Mucosa of rectum (tissue), 2 donors: ENCODE data around the gene MMP23B.

Experiments
- H3K27ac ChIP-seq, 2 donors: one replicate each; pipeline ENCODE4 v1.7.0; 2013; ENCODE audit warnings: inconsistent platforms in 2 of 2, low read depth in 2 of 2, low read length in 2 of 2
- H3K27me3 ChIP-seq, 2 donors: one replicate each; pipeline ENCODE4 v1.7.0; 2013; ENCODE audit warnings: low read length in 2 of 2; ENCODE audit not compliant: control insufficient read depth in 2 of 2, insufficient read depth in 2 of 2
- H3K36me3 ChIP-seq, 2 donors: one replicate each; pipeline ENCODE4 v1.7.0; 2013; ENCODE audit warnings: low read length in 2 of 2; ENCODE audit not compliant: control insufficient read depth in 2 of 2, insufficient read depth in 2 of 2
- H3K4me1 ChIP-seq, 2 donors: one replicate each; pipeline ENCODE4 v1.7.0; 2013; ENCODE audit warnings: low read length in 2 of 2, mild to moderate bottlenecking in 1 of 2; ENCODE audit not compliant: control insufficient read depth in 2 of 2, insufficient read depth in 2 of 2
- H3K4me3 ChIP-seq, 2 donors: one replicate each; pipeline ENCODE4 v1.7.0; 2013; ENCODE audit warnings: low read length in 2 of 2
- H3K9ac ChIP-seq, 2 donors: one replicate each; pipeline ENCODE4 v1.7.0; 2013; ENCODE audit warnings: low read length in 2 of 2, low read depth in 1 of 2, mild to moderate bottlenecking in 1 of 2
- H3K9me3 ChIP-seq, 2 donors: one replicate each; pipeline ENCODE4 v1.7.0; 2013; ENCODE audit warnings: low read length in 2 of 2; ENCODE audit not compliant: control insufficient read depth in 2 of 2
- donor health status: healthy.
- donor health status: Normal muscosa, but diverticular disease.

Gene MMP23B

DNA sequence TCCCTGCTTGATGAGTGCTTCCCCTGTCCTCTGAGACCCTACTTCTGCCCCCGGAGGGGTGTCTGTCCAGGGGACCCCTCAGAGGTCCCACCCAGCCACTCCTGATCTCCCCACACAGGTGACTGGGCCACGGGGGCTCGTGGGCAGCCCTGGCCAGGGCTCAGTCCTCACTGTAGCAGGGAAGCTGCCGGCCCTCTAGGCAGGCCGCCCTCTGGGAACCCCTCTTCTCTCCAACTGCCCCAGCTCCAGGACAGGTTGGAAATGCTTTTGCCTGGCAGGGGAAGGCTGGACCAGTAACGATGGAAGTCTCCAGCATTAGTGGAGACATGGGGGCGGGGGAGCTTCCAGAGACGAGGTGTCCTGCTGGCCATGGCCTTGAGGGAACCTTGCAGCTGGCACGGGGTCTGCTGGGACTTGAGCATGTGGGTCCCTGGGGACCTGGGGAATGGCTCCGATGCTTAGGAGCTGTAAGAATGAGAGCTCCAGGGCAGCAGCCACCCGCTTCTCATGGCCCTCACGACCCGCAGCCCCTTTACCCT lies 28.9 kb upstream of the MMP23B start:
- Histone ChIP-seq H3K9ac (no peak overlapping the region), H3K4me3 (no peak overlapping the region), H3K9me3 (no peaks in the 10 kb centered on the region), H3K4me1 (peaks cover 3 to 9% of the 10 kb centered on the region in 2 donors), H3K27ac (no peak overlapping the region), H3K27me3 (peaks cover 3 to 9% of the 10 kb centered on the region in 2 donors), H3K36me3 (no peaks in the 10 kb centered on the region)

DNA sequence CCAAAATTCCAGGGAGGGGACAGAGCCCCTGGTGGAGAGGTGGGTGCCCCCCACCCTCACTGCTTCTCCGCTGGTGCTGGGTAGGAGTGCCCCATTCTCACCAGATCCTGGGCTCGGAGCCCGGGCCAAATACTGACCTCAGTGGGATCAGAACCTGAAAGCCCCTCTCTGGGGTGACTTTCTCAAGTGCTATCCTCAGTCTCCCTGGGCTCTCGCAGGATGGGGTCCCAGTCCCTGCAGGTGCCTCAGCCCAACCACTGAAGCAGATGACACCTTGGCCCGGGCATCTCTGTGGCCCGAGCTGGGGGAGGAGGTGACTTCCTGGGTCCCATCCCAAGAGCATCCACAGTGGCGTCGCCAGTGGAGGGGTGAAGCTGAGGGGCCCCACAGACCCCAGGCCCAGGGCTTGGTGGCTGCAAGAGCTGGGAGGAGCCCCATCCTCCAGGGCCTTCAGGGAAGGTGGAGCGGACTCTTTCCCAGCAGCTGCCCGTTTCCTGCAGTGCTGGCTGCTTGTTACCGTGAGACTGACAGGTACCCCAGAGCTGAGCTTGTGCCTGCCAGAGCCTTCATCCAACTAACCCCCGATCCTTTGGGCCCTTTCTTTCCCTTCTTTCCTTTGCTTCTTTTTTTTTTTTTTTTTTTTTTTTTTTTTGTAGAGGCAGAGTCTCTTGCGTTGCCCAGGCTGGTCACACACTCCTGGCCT lies 28.2 kb upstream of the MMP23B start:
- Histone ChIP-seq H3K9ac (no peak overlapping the region), H3K4me1 (peaks cover 3 to 9% of the 10 kb centered on the region in 2 donors), H3K27me3 (peaks cover 3% of the 10 kb centered on the region in 2 donors), H3K27ac (no peak overlapping the region), H3K9me3 (no peaks in the 10 kb centered on the region), H3K36me3 (no peaks in the 10 kb centered on the region), H3K4me3 (no peak overlapping the region)

DNA sequence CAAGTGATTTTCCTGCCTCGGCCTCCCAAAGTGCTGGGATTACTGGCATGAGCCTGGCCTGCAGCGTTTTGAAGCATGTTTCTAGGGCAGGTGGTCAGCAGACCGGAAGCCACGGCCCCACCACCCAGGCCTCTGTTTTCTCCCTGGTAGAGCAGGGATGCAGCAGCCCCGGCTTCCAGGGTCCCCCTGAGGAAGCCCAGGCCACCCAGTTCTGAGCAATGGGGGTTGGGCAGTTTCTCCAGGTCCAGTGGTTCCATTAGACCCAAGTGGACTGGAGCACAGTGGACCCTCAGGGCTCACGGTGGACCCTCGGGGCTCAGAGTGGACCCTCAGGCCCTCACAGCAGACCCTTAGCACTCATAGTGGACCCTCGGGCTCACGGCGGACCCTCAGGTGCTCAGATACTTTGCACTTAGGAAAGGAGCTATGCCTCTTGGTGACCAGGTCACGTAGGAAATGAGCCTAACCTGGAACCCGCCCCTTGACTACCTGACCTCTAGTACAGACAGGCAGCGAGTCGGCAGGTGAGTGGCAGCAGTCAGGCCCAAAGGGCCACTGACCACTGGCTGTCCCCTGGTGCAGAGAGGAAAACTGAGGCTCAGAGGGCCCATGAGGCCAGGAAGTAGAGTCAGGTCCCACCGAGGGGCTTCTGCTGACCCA lies 27.5 kb upstream of the MMP23B start:
- Histone ChIP-seq H3K27ac (no peak overlapping the region), H3K4me3 (no peak overlapping the region), H3K27me3 (peaks cover 3% of the 10 kb centered on the region in 2 donors), H3K9me3 (no peaks in the 10 kb centered on the region), H3K36me3 (no peaks in the 10 kb centered on the region), H3K4me1 (peaks cover 3 to 9% of the 10 kb centered on the region in 2 donors), H3K9ac (no peak overlapping the region)

DNA sequence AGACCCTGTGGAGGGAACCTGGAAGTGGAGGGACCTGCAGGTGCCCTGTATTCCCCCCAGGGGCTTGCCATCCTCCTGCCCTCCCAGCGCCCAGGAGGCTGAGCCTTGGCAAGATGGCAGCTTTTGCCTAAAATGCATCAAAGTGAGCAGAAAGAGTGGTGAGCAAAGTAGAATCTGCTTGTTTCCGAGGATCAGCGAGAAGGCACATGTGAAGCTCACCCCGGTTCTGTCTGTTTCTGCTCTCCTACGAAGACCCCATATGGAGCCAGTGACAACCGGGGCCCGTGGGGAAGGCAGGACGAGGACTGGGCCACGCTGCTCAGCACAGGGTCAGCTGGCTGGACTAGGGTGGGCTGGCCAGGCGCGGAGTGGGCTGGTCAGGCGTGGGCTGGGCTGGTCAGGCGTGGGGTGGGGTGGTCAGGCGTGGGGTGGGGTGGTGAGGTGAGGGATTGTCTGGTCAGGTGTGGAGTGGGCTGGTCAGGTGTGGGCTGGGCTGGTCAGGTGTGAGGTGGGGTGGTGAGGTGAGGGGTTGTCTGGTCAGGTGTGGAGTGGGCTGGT lies 26.9 kb upstream of the MMP23B start:
- H3K9me3 ChIP-seq: no peaks in the 10 kb centered on the region
- H3K4me3 ChIP-seq: no peak overlapping the region
- peaks cover 3% of the 10 kb centered on the region in 2 donors for H3K27me3 ChIP-seq

DNA sequence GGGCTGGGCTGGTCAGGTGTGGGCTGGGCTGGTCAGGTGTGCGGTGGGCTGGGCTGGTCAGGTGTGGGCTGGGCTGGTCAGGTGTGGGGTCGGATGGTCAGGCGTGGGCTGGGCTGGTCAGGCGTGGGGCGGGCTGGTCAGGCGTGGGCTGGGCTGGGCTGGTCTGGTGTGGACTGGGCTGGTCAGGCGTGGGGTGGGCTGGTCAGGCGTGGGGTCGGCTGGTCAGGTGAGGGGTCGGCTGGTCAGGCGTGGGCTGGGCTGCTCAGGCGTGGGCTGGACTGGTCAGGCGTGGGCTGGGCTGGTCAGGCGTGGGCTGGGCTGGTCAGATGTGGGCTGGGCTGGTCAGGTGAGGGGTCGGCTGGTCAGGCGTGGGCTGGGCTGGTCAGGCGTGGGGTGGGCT lies 26.2 kb upstream of the MMP23B start:
- Histone ChIP-seq H3K9me3 (no peaks in the 10 kb centered on the region), H3K36me3 (no peaks in the 10 kb centered on the region), H3K27me3 (peaks cover 3% of the 10 kb centered on the region in 2 donors)

More for the DNA sequence above, 26.9 kb upstream of the MMP23B start:
- H3K27ac ChIP-seq: no peak overlapping the region
- H3K36me3 ChIP-seq: no peaks in the 10 kb centered on the region
- no peak overlapping the region for H3K9ac ChIP-seq
- H3K4me1 ChIP-seq: peaks cover 3 to 9% of the 10 kb centered on the region in 2 donors

DNA sequence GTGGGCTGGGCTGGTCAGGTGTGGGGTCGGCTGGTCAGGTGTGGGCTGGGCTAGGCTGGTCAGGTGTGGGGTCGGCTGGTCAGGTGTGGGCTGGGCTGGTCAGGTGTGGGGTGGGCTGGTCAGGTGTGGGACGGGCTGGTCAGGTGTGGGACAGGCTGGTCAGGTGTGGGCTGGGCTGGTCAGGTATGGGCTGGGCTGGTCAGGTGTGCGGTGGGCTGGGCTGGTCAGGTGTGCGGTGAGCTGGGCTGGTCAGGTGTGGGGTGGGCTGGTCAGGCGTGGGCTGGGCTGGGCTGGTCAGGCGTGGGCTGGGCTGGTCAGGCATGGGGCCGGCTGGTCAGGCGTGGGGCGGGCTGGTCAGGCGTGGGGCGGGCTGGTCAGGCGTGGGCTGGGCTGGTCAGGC lies 25.7 kb upstream of the MMP23B start:
- H3K4me3 ChIP-seq: no peak overlapping the region
- no peaks in the 10 kb centered on the region for H3K27me3 ChIP-seq
- H3K9ac ChIP-seq: no peak overlapping the region
- peaks cover 0 to 4% of the 10 kb centered on the region in 2 donors for H3K4me1 ChIP-seq
- no peak overlapping the region for H3K27ac ChIP-seq
- no peaks in the 10 kb centered on the region for H3K36me3 ChIP-seq
- H3K9me3 ChIP-seq: no peaks in the 10 kb centered on the region

More for the DNA sequence above, 26.2 kb upstream of the MMP23B start:
- Histone ChIP-seq H3K4me3 (no peak overlapping the region), H3K27ac (no peak overlapping the region), H3K4me1 (peaks cover 0 to 4% of the 10 kb centered on the region in 2 donors), H3K9ac (no peak overlapping the region)

DNA sequence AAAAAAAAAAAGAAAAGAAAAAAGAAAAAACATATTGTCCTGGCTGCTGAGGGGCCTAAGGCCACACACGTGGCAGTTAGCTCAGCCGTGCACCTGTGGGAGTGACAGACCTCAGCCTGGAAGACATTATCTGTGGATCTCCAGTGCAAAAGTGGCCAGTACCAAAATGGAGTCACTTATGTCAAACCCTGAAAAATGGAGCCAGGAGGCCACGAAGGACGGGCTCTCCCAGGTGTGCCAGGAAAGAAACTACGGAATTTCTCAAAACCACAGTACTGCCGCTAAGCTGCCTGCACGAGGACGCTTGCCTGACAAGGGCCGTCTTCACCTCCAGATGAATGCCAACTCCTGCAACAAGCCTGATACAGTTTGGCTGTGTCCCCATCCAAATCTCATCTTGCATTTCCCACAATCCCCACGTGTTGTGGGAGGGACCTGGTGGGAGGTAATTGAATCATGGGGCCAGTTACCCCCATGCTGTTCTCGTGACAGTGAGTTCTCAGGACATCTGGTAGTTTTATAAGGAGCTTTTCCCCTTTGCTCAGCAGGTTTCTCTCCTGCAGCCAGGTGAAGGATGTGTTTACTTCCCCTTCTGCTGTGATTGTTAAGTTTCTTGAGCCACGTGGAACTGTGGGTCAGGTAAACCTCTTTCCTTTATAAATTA lies 22.0 kb upstream of the MMP23B start:
- Histone ChIP-seq H3K4me1 (peaks cover 14% of the 10 kb centered on the region in 2 donors), H3K27me3 (no peaks in the 10 kb centered on the region), H3K36me3 (no peaks in the 10 kb centered on the region), H3K4me3 (no peak overlapping the region), H3K27ac (no peak overlapping the region), H3K9ac (no peak overlapping the region), H3K9me3 (no peaks in the 10 kb centered on the region)

DNA sequence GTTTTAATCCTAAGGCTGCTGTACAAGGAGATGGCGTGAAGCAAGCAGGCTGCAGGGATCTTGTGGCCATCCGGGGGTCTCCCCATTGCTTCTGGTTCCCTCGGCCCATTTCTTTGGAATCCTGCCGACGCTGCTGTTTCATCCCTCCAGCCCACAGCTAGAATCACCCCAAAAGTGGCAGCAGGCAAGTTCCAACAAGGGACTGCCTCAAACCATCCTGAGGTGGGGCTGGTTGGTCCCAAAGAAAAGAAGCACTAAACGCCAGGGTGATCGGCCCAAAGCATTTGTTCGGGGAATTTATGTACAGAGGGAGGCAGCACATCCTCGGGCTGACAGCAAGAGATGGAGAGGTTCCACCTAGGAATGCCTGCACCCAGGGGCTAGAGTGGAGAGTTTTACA lies 21.2 kb upstream of the MMP23B start:
- Histone ChIP-seq H3K4me3 (no peak overlapping the region), H3K4me1 (peaks cover 14 to 15% of the 10 kb centered on the region in 2 donors), H3K27ac (no peak overlapping the region)

DNA sequence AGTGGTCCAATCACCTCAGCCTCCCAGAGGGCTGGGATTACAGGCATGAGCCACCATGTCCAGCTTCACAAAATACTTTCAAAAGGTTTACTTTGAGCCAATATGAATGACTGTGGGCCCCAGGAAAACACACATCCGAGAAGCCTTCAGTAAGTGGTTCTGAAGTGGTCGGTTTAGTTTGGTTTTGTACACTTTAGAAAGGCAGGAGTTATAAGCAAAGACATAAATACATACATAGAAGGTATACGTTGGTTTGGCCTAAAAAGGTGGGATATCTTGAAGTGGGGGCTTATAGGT lies 19.9 kb upstream of the MMP23B start:
- H3K27ac ChIP-seq: no peak overlapping the region
- H3K9me3 ChIP-seq: no peaks in the 10 kb centered on the region
- H3K4me1 ChIP-seq: peaks cover 19 to 22% of the 10 kb centered on the region in 2 donors
- no peak overlapping the region for H3K9ac ChIP-seq
- no peaks in the 10 kb centered on the region for H3K27me3 ChIP-seq
- no peaks in the 10 kb centered on the region for H3K36me3 ChIP-seq
- H3K4me3 ChIP-seq: no peak overlapping the region

More for the DNA sequence above, 21.2 kb upstream of the MMP23B start:
- Histone ChIP-seq H3K9ac (no peak overlapping the region), H3K27me3 (no peaks in the 10 kb centered on the region), H3K9me3 (no peaks in the 10 kb centered on the region), H3K36me3 (no peaks in the 10 kb centered on the region)
